Suprapubic skin (tissue), 3 donors: ENCODE results near the gene CAPNS2.

Source experiments
- CTCF ChIP-seq, 2 donors: fragments of 200-600 bp in 1 of 2; fragments of 450-650 bp in 1 of 2; sonication (generic) in 1 of 2; IDR thresholded peaks; one replicate each; pipeline ENCODE4 v1.5.1; 2016 to 2019; ENCODE audit warnings: antibody characterized with exemption in 2 of 2, mild to moderate bottlenecking in 1 of 2, moderate library complexity in 1 of 2
- POLR2A ChIP-seq, 2 donors: fragments of 450-650 bp; IDR thresholded peaks; one replicate each; pipeline ENCODE4 v1.6.1; 2017; ENCODE audit warnings: antibody characterized with exemption in 2 of 2, mild to moderate bottlenecking in 2 of 2, moderate library complexity in 2 of 2

DNA sequence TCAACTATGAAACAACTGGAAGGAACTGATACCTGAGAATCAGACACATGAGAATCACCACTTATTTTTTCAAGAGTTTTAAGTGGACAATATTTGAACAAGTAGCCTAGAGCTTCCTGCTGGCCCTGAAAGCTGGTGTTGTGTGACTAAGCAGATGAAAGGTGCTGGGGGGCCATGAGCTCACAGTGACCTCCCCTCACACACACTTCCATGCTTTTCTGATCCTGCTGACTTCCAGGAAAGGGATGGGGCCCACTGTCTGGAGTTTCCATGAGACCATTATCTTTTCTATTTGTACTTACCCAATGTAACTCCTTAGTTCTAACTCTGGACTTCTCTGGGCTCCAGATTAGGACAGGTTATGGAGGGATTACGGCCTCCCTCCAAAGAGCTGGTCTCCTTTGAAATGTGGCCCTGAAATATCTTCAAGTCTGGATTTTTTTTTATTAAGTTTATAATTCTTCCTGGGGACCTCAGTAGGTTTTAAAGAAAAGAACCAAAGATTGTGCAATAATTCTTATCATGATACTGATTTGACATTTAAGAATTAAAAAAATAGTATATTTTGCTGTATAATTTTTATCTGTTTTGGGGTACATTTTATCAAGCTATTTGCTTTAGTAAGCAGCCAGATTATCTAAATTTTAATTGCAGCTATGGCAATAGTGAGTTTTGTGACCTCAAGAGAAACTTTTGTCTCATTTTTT is 4.9 kb downstream of the CAPNS2 start:
- TF ChIP-seq POLR2A (IDR thresholded peaks at IDR 0.05) = no peak
- TF ChIP-seq CTCF (IDR thresholded peaks at IDR 0.05) = no peak
